WI38 (cell line): ENCODE measurements around the gene GNRHR.

Experiments used
- H3K4me3 ChIP-seq: 2 replicates; pipeline ENCODE4 v1.5.1; 2011; ENCODE audit warnings: low read depth, mild to moderate bottlenecking, control low read depth, low read length
- TF ChIP-seq, protein P1 (sequence below): IDR thresholded peaks from 2 replicates; pipeline ENCODE4 v1.5.1; 2012; ENCODE audit warnings: low read depth, mild to moderate bottlenecking, control low read depth, low read length

The GNRHR gene

GRCh38 chr4:67727124-67727850 lies 26.9 kb downstream of the GNRHR start:
- no peak overlapping the region for H3K4me3 ChIP-seq
- TF ChIP-seq, protein P1, sequence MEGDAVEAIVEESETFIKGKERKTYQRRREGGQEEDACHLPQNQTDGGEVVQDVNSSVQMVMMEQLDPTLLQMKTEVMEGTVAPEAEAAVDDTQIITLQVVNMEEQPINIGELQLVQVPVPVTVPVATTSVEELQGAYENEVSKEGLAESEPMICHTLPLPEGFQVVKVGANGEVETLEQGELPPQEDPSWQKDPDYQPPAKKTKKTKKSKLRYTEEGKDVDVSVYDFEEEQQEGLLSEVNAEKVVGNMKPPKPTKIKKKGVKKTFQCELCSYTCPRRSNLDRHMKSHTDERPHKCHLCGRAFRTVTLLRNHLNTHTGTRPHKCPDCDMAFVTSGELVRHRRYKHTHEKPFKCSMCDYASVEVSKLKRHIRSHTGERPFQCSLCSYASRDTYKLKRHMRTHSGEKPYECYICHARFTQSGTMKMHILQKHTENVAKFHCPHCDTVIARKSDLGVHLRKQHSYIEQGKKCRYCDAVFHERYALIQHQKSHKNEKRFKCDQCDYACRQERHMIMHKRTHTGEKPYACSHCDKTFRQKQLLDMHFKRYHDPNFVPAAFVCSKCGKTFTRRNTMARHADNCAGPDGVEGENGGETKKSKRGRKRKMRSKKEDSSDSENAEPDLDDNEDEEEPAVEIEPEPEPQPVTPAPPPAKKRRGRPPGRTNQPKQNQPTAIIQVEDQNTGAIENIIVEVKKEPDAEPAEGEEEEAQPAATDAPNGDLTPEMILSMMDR, result no peak

DNA sequence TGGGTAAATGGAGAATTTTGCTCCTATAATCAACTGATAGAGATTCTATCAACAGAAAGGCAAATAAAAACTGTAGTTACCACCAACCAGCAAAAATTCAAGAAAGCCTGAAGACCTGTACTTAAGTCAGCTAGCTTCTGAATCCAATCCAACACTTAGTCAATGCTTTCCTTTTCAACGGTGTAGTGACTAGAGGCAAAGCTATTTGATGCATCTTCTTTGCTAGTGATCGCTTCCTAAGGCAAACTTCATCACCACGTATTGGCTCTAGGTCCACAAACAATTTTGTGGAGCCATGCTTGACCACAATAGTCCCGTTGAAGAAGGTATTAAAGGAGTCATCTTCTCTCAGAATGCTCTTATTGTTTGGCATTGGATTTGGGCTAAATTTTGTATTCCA lies 28.2 kb downstream of the GNRHR start:
- H3K4me3 ChIP-seq, result no peak overlapping the region
- TF ChIP-seq, protein P1, result no peak

DNA sequence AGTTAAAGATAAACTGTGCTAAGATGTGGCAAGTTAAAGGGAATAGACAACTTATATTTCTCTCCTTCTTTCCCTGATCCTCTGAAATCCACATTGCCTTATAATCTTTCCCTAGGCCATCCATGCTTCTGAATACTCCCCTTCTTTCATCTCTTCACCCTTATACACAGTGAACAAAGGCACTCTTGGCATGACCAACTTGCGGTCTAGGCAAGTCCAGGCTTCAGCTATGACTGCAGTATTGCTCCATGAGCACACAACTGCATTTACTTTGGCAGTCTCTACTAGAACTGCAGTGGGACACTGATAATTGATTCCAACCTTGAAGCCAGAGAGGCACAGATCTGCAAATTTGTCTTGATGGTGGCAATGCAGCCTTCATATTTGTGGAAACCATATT lies 29.1 kb downstream of the GNRHR start:
- TF ChIP-seq, protein P1, result no peak
- no peak overlapping the region for H3K4me3 ChIP-seq

DNA sequence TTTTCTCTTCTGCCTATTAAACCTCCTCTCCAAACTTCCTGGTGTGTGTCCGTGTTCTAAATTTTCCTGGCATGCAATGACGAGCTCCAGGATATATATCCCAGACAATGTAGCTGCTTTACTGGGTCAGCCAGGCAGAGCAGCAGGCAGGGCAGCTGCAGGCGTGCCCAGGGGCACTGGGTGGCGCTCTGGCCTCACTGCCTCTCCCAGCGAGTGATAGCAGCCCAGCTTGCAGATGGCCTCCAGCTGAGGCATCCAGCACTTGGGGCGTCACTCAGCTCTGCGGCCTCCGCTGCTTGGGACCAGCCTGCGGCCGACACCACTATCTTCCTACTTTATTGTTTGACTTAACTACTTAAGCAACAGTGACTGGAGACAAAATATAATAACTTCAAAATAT lies 30.2 kb downstream of the GNRHR start:
- TF ChIP-seq, protein P1, result no peak
- H3K4me3 ChIP-seq, result no peak overlapping the region

- TF ChIP-seq, protein P1, result no peak
- H3K4me3 ChIP-seq, result no peak overlapping the region
Observed at GRCh38 chr4:67723341-67723740, 30.8 kb downstream of the GNRHR start.

- H3K4me3 ChIP-seq, result no peak overlapping the region
- TF ChIP-seq, protein P1, result no peak
Observed at GRCh38 chr4:67721770-67722597, 32.2 kb downstream of the GNRHR start.

DNA sequence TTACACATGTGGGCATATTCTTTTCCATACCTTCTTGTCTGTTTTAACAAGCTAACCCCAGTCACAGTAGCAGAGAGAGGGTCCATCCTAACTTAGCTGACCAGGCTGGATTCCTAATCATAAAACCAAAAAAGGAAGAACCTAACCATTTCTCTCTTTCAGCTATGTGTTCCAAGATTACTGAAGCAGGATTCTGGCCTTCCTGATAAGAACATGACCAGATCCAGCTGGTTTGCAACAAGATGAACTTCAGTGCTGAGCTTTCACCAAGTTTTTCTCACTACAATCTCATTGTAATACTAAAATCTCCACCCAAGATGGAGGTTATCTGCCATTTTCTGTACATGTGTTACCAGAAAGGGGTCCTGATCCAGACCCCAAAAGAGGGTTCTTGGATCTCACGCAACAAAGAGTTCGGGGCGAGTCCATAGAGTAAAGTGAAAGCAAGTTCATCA lies 32.8 kb downstream of the GNRHR start:
- TF ChIP-seq, protein P1, result no peak
- no peak overlapping the region for H3K4me3 ChIP-seq
